HepG2 (cell line): Measurements from ENCODE around the gene TM9SF4. TPM values are rescaled to one million over a fixed set of nuclear protein-coding genes. Genes with fewer than 3 reads are reported as not detected.

ENCODE experiments used
- ATAC-seq: fragments of 200-7000 bp; cut with Tn5 transposase; 3 replicates; pipeline ENCODE4 v1.9.1; 2020; ENCODE audit warnings: mild to moderate bottlenecking, moderate library complexity
- BruUV-seq: library from RNA; stranded (reverse); fragments of 400-500 nt; replicated peaks from 2 replicates; lab custom pipeline; 2021; lab: Mats Ljungman, UMichigan
- CTCF ChIA-PET: fragments of 300-600 bp; formaldehyde crosslinking; extraction: SDS; loops from one replicate; lab custom pipeline; 2021; ENCODE audit warnings: low total read pairs, inconsistent platforms, low intra/inter-chr PET ratio; lab: Yijun Ruan, JAX
- POLR2A ChIA-PET: fragments of 350-600 bp; sonication (Branson Sonifier 250); formaldehyde crosslinking; loops from one replicate; lab custom pipeline; 2020; ENCODE audit warnings: antibody characterized with exemption, inconsistent platforms; lab: Yijun Ruan, JAX
- DNase-seq: peaks from one replicate; pipeline ENCODE4 v3.0.0-alpha.2; 2015; ENCODE audit warnings: low spot score
- FAIRE-seq: peaks from 3 replicates; lab custom pipeline; 2011; peaks lifted over from hg19 to GRCh38; lab: Jason Lieb, UNC
- H2AFZ ChIP-seq: one replicate; pipeline ENCODE4 v1.6.1; 2011; ENCODE audit warnings: low read length, inconsistent platforms
- H3K27ac ChIP-seq: fragments of 300-600 bp; 3 replicates; pipeline ENCODE4 v1.8.0; 2011; ENCODE audit warnings: mixed run types, mild to moderate bottlenecking, mixed read lengths, low read length, inconsistent platforms; ENCODE audit not compliant: insufficient read depth; ENCODE audit errors: extremely low read length
- H3K27me3 ChIP-seq, 2 experiments: fragments of 200-600 bp in 1 of 2; 2 replicates in 1 of 2; 3 replicates in 1 of 2; pipeline versions ENCODE4 v1.6.0 to v1.8.0; 2011; ENCODE audit warnings: low read length in 2 of 2, mild to moderate bottlenecking in 2 of 2, moderate library complexity in 2 of 2, inconsistent platforms in 1 of 2; ENCODE audit not compliant: insufficient read depth in 2 of 2, control insufficient read depth in 1 of 2
- H3K36me3 ChIP-seq, 2 experiments: fragments of 200-600 bp in 1 of 2; replicated peaks in 1 of 2; 2 replicates in 1 of 2; 3 replicates in 1 of 2; pipeline versions ENCODE4 v1.5.1 to v1.8.0; 2011; ENCODE audit warnings: low read length in 2 of 2, inconsistent platforms in 1 of 2; ENCODE audit not compliant: insufficient read depth in 2 of 2, control insufficient read depth in 1 of 2
- H3K4me1 ChIP-seq: 2 replicates; pipeline ENCODE4 v1.5.1; 2012; ENCODE audit warnings: low read length, inconsistent platforms; ENCODE audit not compliant: insufficient read depth
- H3K4me2 ChIP-seq: 2 replicates; pipeline ENCODE4 v1.6.0; 2011; ENCODE audit warnings: low read depth, low read length, inconsistent platforms
- H3K4me3 ChIP-seq, 3 experiments: fragments of 200-600 bp in 1 of 3; sonication (generic), shearing (Covaris generic) in 1 of 3; replicated peaks in 1 of 3; 2 replicates each; pipeline ENCODE4 v1.5.1; 2011 to 2016; ENCODE audit warnings: low read length in 3 of 3, inconsistent platforms in 2 of 3, low read depth in 2 of 3, mild to moderate bottlenecking in 2 of 3, control low read depth in 1 of 3, mixed read lengths in 1 of 3; ENCODE audit not compliant: insufficient read depth in 1 of 3
- H3K79me2 ChIP-seq: one replicate; pipeline ENCODE4 v1.6.1; 2011; ENCODE audit warnings: low read length, inconsistent platforms; ENCODE audit not compliant: insufficient read depth
- H3K9ac ChIP-seq: 2 replicates; pipeline ENCODE4 v1.6.0; 2011; ENCODE audit warnings: mild to moderate bottlenecking, low read depth, low read length, inconsistent platforms; ENCODE audit not compliant: insufficient read depth
- H3K9me3 ChIP-seq: 2 replicates; pipeline ENCODE4 v1.5.1; 2012; ENCODE audit warnings: mild to moderate bottlenecking, low read length
- H4K20me1 ChIP-seq: 2 replicates; pipeline ENCODE4 v1.6.0; 2011; ENCODE audit warnings: inconsistent platforms, mild to moderate bottlenecking, low read length, moderate library complexity; ENCODE audit not compliant: insufficient read depth
- DZIP1 ChIP-seq: sonication (generic); formaldehyde crosslinking; IDR thresholded peaks from 2 replicates; pipeline ENCODE4 v1.5.0; 2020; ENCODE audit warnings: mild to moderate bottlenecking, missing genetic modification reagents
- ETV6 ChIP-seq: sonication (generic); formaldehyde crosslinking; conservative IDR thresholded peaks from 2 replicates; pipeline ENCODE4 v1.4.0; 2020; ENCODE audit warnings: missing genetic modification reagents
- GFI1 ChIP-seq: sonication (generic); formaldehyde crosslinking; IDR thresholded peaks from 2 replicates; pipeline ENCODE4 v1.5.0; 2020; ENCODE audit warnings: missing genetic modification reagents, mild to moderate bottlenecking, borderline replicate concordance
- HMGA1 ChIP-seq: sonication (generic); formaldehyde crosslinking; conservative IDR thresholded peaks from 2 replicates; pipeline ENCODE4 v1.4.0; 2020; ENCODE audit warnings: missing genetic modification reagents
- IRF2 ChIP-seq: IDR thresholded peaks from 2 replicates; pipeline ENCODE4 v1.6.1; 2018; ENCODE audit warnings: missing genetic modification reagents, missing compliant biosample characterization
- KDM2A ChIP-seq: sonication (generic); formaldehyde crosslinking; IDR thresholded peaks from 2 replicates; pipeline ENCODE4 v1.4.0; 2020; ENCODE audit warnings: low read depth, missing genetic modification reagents, borderline replicate concordance
- NCOA1 ChIP-seq: sonication (generic); formaldehyde crosslinking; IDR thresholded peaks from 2 replicates; pipeline ENCODE4 v1.9.0; 2021; ENCODE audit warnings: missing genetic modification reagents
- SETDB1 ChIP-seq: sonication (generic); formaldehyde crosslinking; IDR thresholded peaks from 2 replicates; pipeline ENCODE4 v1.5.1; 2020; ENCODE audit warnings: missing genetic modification reagents, mild to moderate bottlenecking, borderline replicate concordance
- ZFP36 ChIP-seq: fragments of 150-350 bp; IDR thresholded peaks from 2 replicates; pipeline ENCODE4 v1.6.1; 2018; ENCODE audit warnings: borderline replicate concordance, low read length, low read depth; ENCODE audit not compliant: partially characterized antibody
- ZNF101 ChIP-seq: sonication (generic); formaldehyde crosslinking; IDR thresholded peaks from 2 replicates; pipeline ENCODE4 v1.4.0; 2020; ENCODE audit warnings: mild to moderate bottlenecking, low read depth, missing genetic modification reagents, borderline replicate concordance
- ZNF431 ChIP-seq: sonication (generic); formaldehyde crosslinking; IDR thresholded peaks from 2 replicates; pipeline ENCODE4 v1.9.0; 2022; ENCODE audit warnings: missing genetic modification reagents, low read depth, mild to moderate bottlenecking, borderline replicate concordance
- ZNF484 ChIP-seq: sonication (generic); formaldehyde crosslinking; IDR thresholded peaks from 2 replicates; pipeline ENCODE4 v1.5.1; 2020; ENCODE audit warnings: mild to moderate bottlenecking, low read depth, missing genetic modification reagents, borderline replicate concordance
- ZNF567 ChIP-seq: sonication (generic); formaldehyde crosslinking; IDR thresholded peaks from 2 replicates; pipeline ENCODE4 v1.8.1; 2023; ENCODE audit warnings: mild to moderate bottlenecking, missing genetic modification reagents, borderline replicate concordance
- ZNF674 ChIP-seq: sonication (generic); formaldehyde crosslinking; IDR thresholded peaks from 2 replicates; pipeline ENCODE4 v1.5.0; 2020; ENCODE audit warnings: low read depth, mild to moderate bottlenecking, missing genetic modification reagents
- ZNF7 ChIP-seq: IDR thresholded peaks from 2 replicates; pipeline ENCODE4 v1.6.1; 2016; ENCODE audit warnings: missing biosample characterization, missing genetic modification reagents
- ZSCAN30 ChIP-seq: sonication (generic); formaldehyde crosslinking; IDR thresholded peaks from 2 replicates; pipeline ENCODE4 v1.5.0; 2020; ENCODE audit warnings: mild to moderate bottlenecking, missing genetic modification reagents
- WGBS: methylation state at CpG from one replicate; pipeline ENCODE4 v1.1.6; 2017; ENCODE audit warnings: low lambda C conversion rate; 5-methylcytosine and 5-hydroxymethylcytosine counted together
- in situ Hi-C: cut with HindIII; loops from 2 replicates; pipeline ENCODE4 v1.10.0; 2017; ENCODE audit warnings: low pct_unique_long_range_greater_than_20kb; ENCODE audit not compliant: extremely low pct_ligation_motif_present
- intact Hi-C: fragments of 100-400 bp; cut with micrococcal nuclease; formaldehyde crosslinking; loops from one replicate; pipeline ENCODE4 v1.10.0; 2022; ENCODE audit not compliant: unreplicated experiment
- polyA plus RNA-seq, 8 experiments: library from polyadenylated mRNA; depleted of rRNA in 3 of 8; stranded (reverse) in 7 of 8; unstranded in 1 of 8; fragments of >200 nt; fragmentation: Illumina TruSeq in 4 of 8; extraction: Trizol in 4 of 8; gene quantifications; 2 replicates each; pipeline versions ENCODE4 v1.2.1 to v1.2.3, GENCODE V29; 2011 to 2016; ENCODE audit warnings: low read depth in 4 of 8, missing spikeins in 1 of 8, mixed read lengths in 1 of 8; ENCODE audit not compliant: insufficient read depth in 1 of 8
- total RNA-seq, 5 experiments: library from RNA; depleted of rRNA; stranded (reverse); fragments of >200 nt; fragmentation: Illumina TruSeq; extraction: Trizol; gene quantifications; 2 replicates each; pipeline ENCODE4 v1.2.3, GENCODE V29; 2016; ENCODE audit warnings: low read depth in 1 of 5
- TF ChIP-seq, protein P1 (sequence below): sonication (generic); formaldehyde crosslinking; IDR thresholded peaks from 2 replicates; pipeline ENCODE4 v1.5.1; 2020; ENCODE audit warnings: mild to moderate bottlenecking, missing genetic modification reagents, moderate library complexity

The TM9SF4 gene
- total and polyA plus RNA-seq, 2 of the 13 experiments (the other 11 are each of a cell fraction or from before 2014, with no cell fraction given), result 53.5 to 171 TPM

GRCh38 chr20:32069711-32070110 lies 39.8 kb upstream of the TM9SF4 start:
- Histone ChIP-seq H3K36me3 (no peaks in the 10 kb centered on the region), H4K20me1 (no peaks in the 10 kb centered on the region), H3K4me2 (no peak overlapping the region), H3K4me1 (peaks cover 23% of the 10 kb centered on the region), H3K79me2 (no peaks in the 10 kb centered on the region), H2AFZ (no peak overlapping the region), H3K4me3 (no peak overlapping the region), H3K9ac (no peak overlapping the region), H3K9me3 (no peaks in the 10 kb centered on the region), H3K27me3 (peaks cover 8 to 50% of the 10 kb centered on the region in 2 experiments; a peak in 4 of 5 replicates), H3K27ac (no peak overlapping the region)
- DNase-seq (no peak), FAIRE-seq (no peak), ATAC-seq (no peak)
- in situ Hi-C loops, result no loop called here
- TF ChIP-seq ZNF7 (CRISPR knock-in tag), result no peak
- TF ChIP-seq, protein P1, sequence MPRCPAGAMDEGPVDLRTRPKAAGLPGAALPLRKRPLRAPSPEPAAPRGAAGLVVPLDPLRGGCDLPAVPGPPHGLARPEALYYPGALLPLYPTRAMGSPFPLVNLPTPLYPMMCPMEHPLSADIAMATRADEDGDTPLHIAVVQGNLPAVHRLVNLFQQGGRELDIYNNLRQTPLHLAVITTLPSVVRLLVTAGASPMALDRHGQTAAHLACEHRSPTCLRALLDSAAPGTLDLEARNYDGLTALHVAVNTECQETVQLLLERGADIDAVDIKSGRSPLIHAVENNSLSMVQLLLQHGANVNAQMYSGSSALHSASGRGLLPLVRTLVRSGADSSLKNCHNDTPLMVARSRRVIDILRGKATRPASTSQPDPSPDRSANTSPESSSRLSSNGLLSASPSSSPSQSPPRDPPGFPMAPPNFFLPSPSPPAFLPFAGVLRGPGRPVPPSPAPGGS, result no peak
- TF ChIP-seq ZNF101, result no peak
- no peak for TF ChIP-seq ZSCAN30 (CRISPR knock-in tag)
- intact Hi-C loops, result no loop called here
- BruUV-seq, result no TSS peak
- ChIA-PET POLR2A (no interaction called here), CTCF (no interaction called here)

DNA sequence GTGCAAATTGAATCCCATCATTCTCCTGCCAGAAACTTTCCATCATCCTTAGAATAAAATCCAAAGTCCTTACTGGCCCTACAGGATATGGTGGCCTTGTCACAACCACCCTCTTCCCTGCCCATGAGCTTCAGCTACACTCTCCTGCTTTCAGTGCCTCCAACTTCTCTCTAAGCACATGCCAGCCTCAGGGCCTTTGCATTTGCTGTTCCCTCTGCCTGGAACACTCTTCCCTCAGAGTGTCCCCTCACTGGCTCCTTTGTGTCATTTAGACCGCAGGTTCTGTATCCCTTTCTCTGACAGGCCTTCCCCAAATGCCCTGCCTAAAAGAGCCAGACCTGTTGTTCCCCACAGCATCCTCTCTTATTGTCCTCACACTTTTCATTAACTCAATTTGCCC lies 39.2 kb upstream of the TM9SF4 start:
- Histone ChIP-seq H3K9ac (no peak overlapping the region), H2AFZ (no peak overlapping the region), H3K79me2 (no peaks in the 10 kb centered on the region), H3K4me3 (no peak overlapping the region), H3K27ac (no peak overlapping the region), H3K4me1 (peaks cover 23% of the 10 kb centered on the region), H3K36me3 (no peaks in the 10 kb centered on the region), H3K4me2 (no peak overlapping the region), H3K9me3 (no peaks in the 10 kb centered on the region), H3K27me3 (peaks cover 8 to 51% of the 10 kb centered on the region in 2 experiments; a peak in 4 of 5 replicates), H4K20me1 (no peaks in the 10 kb centered on the region)
- 0% methylated on average over 1 of the region's 1 CpG for WGBS
- CTCF ChIA-PET, result no interaction called here
- DNase-seq (no peak), FAIRE-seq (no peak), ATAC-seq (no peak)
- no TSS peak for BruUV-seq
- POLR2A ChIA-PET, result no interaction called here
- in situ Hi-C loops (no loop called here), intact Hi-C loops (no loop called here)
- TF ChIP-seq GFI1, result no peak
- TF ChIP-seq KDM2A, result no peak
- no peak for TF ChIP-seq ZNF431 (CRISPR knock-in tag)
- TF ChIP-seq NCOA1 (CRISPR knock-in tag), result no peak
- no peak for TF ChIP-seq IRF2
- no peak for TF ChIP-seq DZIP1 (CRISPR knock-in tag)
- no peak for TF ChIP-seq SETDB1
- no peak for TF ChIP-seq ZNF567 (CRISPR knock-in tag)
- TF ChIP-seq ETV6 (CRISPR knock-in tag), result no peak
- no peak for TF ChIP-seq HMGA1 (CRISPR knock-in tag)
- TF ChIP-seq ZNF484 (CRISPR knock-in tag), result no peak
- no peak for TF ChIP-seq ZFP36
- no peak for TF ChIP-seq ZNF674 (CRISPR knock-in tag)
